NCI-H748 (cell line): Measurements from ENCODE around the gene HPS3.

ENCODE experiments used
- DNase-seq: peaks from one replicate; lab custom pipeline; 2025; ENCODE audit not compliant: unreplicated experiment; lab: John Stamatoyannopoulos, UW

The HPS3 gene

GRCh38 chr3:149120051-149120972 lies 9.1 kb upstream of the HPS3 start:
- DNase-seq = peak; percentile 57

- no peak for DNase-seq
These were observed 6.5 kb upstream of the HPS3 start for GRCh38 chr3:149122721-149123578.

DNA sequence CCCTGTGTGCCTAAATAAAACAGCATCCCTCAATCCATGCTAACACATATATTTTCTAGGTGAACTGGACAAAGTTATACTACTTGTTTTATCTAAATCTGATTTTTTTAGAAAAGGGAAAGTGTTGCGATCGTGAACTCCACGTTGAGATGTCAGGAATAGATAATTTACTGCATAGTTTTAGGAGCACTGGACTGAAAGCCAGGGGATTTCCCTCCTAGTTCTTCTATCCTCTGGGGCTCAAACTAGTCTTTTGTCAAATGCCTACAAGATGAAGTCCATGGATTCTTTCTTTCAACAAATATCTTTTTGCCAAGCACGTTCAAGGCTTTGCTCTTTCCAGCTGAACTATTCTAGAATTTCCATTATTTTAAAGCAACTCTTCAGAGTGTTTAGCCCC lies 617 bp upstream of the HPS3 start:
- DNase-seq = peak; percentile 17

DNA sequence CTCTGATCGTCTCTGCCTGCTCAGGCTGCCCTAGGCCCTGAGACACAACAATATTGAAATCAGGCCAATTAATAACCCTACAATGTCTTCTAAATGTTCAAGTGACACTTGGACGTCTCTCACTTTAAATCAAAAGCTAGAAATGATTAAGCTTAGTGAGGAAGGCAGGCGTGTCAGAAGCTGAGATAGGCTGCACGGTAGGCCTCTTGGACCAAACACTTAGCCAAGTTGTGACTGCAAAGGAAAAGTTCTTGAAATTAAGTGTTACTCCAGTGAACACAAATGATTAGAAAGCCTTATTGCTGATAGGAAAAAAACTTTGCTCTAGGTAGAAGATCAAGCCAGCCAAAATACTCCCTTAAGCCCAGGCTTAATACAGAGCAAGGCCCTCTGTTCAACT lies 2.2 kb downstream of the HPS3 start:
- DNase-seq = no peak

DNA sequence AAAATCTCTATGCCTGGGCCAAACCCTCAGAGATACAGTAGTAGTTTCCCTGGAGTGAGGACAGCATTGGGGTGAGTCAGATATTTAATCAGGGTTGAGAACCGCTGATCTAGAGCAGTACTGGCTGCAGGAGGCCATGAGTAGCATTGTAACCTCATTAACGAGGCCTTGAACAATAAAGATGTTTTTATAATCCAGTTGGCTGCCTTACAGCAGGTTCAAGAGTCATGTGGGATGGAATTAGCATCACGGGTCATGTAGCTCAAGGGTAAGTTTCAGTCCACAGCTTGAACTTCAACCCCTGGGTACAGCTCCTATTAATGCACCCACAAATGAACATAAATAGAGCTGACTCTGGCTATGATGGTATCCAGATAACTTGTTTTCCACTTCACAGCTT lies 5.1 kb downstream of the HPS3 start:
- no peak for DNase-seq

GRCh38 chr3:149142682-149143081 lies 13.2 kb downstream of the HPS3 start:
- no peak for DNase-seq

- DNase-seq = no peak
These were observed 15.9 kb downstream of the HPS3 start for GRCh38 chr3:149145356-149145755.

- no peak for DNase-seq
These were observed 16.5 kb downstream of the HPS3 start for GRCh38 chr3:149145974-149146373.

DNA sequence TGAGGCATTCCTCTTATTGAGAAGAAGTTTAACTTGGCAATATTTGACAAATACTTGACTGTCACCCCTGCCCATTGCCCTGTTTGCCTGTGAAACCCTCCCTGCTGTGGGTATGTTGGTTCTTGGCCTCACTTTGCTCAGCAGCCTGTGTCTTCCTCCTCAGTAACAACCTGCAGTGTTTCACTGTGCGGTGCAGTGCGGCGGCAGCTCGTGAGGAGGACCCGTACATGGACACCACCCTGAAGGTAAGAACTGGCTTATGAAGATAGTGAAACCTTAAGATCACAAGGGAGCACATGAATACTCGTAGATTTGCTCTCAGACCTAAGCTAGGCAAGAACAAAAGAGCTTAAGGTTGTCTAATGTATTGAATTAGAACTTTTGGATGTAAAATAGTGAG lies 21.0 kb downstream of the HPS3 start:
- no peak for DNase-seq

DNA sequence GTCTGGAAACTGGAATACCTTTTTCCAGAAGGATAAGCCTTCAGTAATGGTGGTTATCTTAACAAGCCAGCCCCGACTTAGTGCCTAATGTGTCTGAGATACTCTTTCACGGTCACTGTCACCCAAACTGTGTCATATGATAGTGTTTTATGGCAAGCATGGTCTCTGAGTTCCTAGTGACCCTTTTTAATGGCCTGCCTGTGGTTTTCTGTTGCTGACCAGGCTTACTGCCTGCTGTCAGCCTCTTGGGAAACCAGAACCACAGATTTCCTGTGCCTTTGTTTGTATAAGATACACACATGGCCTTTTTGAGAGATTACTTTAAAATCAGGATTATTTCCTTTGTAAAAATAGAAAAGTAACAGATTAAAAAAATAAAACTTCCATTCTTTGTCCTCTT lies 22.4 kb downstream of the HPS3 start:
- no peak for DNase-seq

DNA sequence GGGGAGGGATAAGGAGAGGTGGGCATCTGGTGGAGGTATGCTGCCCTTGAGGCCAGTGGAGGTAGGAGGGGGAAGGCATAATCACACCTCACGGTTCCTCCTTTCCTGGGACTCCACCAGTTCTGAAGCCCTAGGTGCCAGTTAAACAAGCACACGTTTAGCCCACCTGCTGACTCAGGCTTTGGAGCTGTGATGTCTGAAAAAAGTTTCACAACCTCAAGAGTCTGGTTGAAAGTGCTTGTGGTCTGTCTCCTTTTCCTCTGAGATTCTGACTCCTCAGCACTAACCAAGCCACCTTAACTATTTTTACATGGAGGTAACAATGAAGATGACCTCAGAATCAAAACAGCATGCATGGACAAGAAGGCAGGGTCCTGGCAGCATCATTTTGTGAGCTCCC lies 23.0 kb downstream of the HPS3 start:
- no peak for DNase-seq

GRCh38 chr3:149153402-149153801 lies 24.0 kb downstream of the HPS3 start:
- DNase-seq = no peak

- no peak for DNase-seq
These were observed 31.4 kb downstream of the HPS3 start for GRCh38 chr3:149160754-149161300.

- no peak for DNase-seq
These were observed 32.6 kb downstream of the HPS3 start for GRCh38 chr3:149162007-149162406.

GRCh38 chr3:149163066-149163465 lies 33.6 kb downstream of the HPS3 start:
- no peak for DNase-seq

DNA sequence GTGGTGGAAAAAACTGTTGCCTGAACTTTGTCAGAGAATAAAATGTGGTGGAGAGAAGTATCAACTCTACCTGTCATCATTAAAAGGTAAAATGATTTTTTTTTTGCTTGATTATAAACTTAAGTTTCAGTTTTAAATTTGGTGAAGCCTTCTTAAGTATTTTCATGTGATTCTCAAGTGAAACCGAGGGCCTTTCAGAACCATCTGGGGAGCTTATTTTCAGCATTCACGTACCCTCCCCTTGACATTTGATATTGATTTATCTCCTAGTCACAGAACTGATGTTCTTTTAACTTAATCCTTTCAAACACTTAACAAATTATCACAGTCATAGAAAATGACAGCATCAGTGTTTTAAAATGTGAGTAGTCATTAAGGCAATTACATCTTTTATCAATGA lies 38.5 kb downstream of the HPS3 start:
- DNase-seq = no peak

DNA sequence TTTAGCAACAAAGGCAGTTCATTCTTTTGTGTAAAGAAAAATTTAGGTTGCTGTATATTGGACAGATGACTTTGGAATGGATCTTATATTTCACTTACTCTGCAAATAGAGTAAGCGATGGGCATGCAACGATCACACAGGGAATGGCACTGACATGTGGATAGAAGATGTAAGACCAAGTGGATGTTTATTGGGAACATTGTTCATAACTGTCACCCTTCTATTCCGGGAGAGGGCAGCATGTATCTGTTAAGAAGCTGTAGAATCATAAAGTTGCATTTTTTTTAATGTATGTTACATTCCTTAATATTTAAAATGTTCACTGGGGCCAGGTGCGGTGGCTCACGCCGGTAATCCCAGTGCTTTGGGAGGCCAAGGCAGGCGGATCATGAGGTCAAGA lies 41.2 kb downstream of the HPS3 start:
- DNase-seq = no peak

- DNase-seq = no peak
These were observed 45.5 kb downstream of the HPS3 start for GRCh38 chr3:149174901-149175300.

GRCh38 chr3:149177122-149177521 lies 47.7 kb downstream of the HPS3 start:
- DNase-seq = no peak

GRCh38 chr3:149179220-149179619 lies 49.8 kb downstream of the HPS3 start:
- no peak for DNase-seq

- no peak for DNase-seq
These were observed 50.7 kb downstream of the HPS3 start for GRCh38 chr3:149180057-149180573.

DNA sequence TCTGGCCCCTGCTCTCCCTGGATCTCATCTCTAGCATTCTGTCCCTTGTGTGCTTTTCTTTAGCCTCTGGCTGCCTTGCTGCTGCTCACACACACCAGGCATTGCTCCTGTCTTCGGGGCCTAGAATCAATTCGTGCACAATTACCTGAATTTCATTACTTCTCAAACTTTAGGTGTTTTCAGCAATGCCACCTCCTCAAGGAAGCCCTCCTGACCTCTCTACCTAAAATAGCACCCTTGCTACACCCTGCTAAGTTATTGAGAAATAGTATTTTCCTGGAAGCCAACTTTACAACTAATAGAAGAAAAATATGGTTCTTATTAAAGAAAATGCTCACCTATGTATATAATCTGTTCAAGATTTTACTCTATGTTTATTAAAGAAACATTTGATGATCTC lies 51.7 kb downstream of the HPS3 start:
- DNase-seq = no peak
